ENCODE measurements around the gene SNCAIP.

SNCAIP gene

GRCh38 chr5:122400341-122400740, 88.3 kb downstream of the SNCAIP start:
- H3K9me3 ChIP-seq (ENCODE audit: control insufficient read depth, low read length): no peaks in the 10 kb centered on the region
- no peak overlapping the region for H3K4me2 ChIP-seq (ENCODE audit: low read length)
- no peak for TF ChIP-seq CTCF (IDR thresholded peaks at IDR 0.05)

GRCh38 chr5:122400938-122401337, 88.9 kb downstream of the SNCAIP start:
- no peaks in the 10 kb centered on the region for H3K79me2 ChIP-seq
- no peak for TF ChIP-seq CTCF (IDR thresholded peaks at IDR 0.05)
- H3K4me2 ChIP-seq (ENCODE audit: low read length): no peak overlapping the region
- H2AFZ ChIP-seq: no peak overlapping the region
- H3K27me3 ChIP-seq (ENCODE audit: control insufficient read depth, insufficient read depth, low read length): no peaks in the 10 kb centered on the region
- no peak overlapping the region for H3K27ac ChIP-seq
- H3K4me3 ChIP-seq (ENCODE audit: low read depth, low read length): no peak overlapping the region
- no peak overlapping the region for H3K9ac ChIP-seq
- H3K36me3 ChIP-seq (ENCODE audit: control insufficient read depth, insufficient read depth, low read length): no peaks in the 10 kb centered on the region
- no peaks in the 10 kb centered on the region for H3K9me3 ChIP-seq (ENCODE audit: control insufficient read depth, low read length)
- H3K4me1 ChIP-seq: no peaks in the 10 kb centered on the region

More at GRCh38 chr5:122400341-122400740, 88.3 kb downstream of the SNCAIP start:
- no peaks in the 10 kb centered on the region for H3K4me1 ChIP-seq
- H3K27ac ChIP-seq: no peak overlapping the region
- no peak overlapping the region for H3K4me3 ChIP-seq (ENCODE audit: low read depth, low read length)
- H2AFZ ChIP-seq: no peak overlapping the region
- H3K36me3 ChIP-seq (ENCODE audit: control insufficient read depth, insufficient read depth, low read length): no peaks in the 10 kb centered on the region
- no peaks in the 10 kb centered on the region for H3K27me3 ChIP-seq (ENCODE audit: control insufficient read depth, insufficient read depth, low read length)
- H3K9ac ChIP-seq: no peak overlapping the region
- H3K79me2 ChIP-seq: no peaks in the 10 kb centered on the region

GRCh38 chr5:122401976-122402725, 90.1 kb downstream of the SNCAIP start:
- no peaks in the 10 kb centered on the region for H3K79me2 ChIP-seq
- H3K4me2 ChIP-seq (ENCODE audit: low read length): no peak overlapping the region
- no peaks in the 10 kb centered on the region for H3K9me3 ChIP-seq (ENCODE audit: control insufficient read depth, low read length)
- TF ChIP-seq CTCF (IDR thresholded peaks at IDR 0.05): no peak
- H2AFZ ChIP-seq: no peak overlapping the region
- H3K36me3 ChIP-seq (ENCODE audit: control insufficient read depth, insufficient read depth, low read length): no peaks in the 10 kb centered on the region
- no peaks in the 10 kb centered on the region for H3K4me1 ChIP-seq
- H3K27me3 ChIP-seq (ENCODE audit: control insufficient read depth, insufficient read depth, low read length): no peaks in the 10 kb centered on the region
- H3K4me3 ChIP-seq (ENCODE audit: low read depth, low read length): no peak overlapping the region
- no peak overlapping the region for H3K27ac ChIP-seq
- H3K9ac ChIP-seq: no peak overlapping the region

- Histone ChIP-seq H3K4me2 (ENCODE audit: low read length) (no peak overlapping the region), H3K4me3 (ENCODE audit: low read depth, low read length) (no peak overlapping the region), H3K9ac (no peak overlapping the region), H2AFZ (no peak overlapping the region), H3K27me3 (ENCODE audit: control insufficient read depth, insufficient read depth, low read length) (no peaks in the 10 kb centered on the region), H3K36me3 (ENCODE audit: control insufficient read depth, insufficient read depth, low read length) (no peaks in the 10 kb centered on the region), H3K9me3 (ENCODE audit: control insufficient read depth, low read length) (no peaks in the 10 kb centered on the region), H3K79me2 (no peaks in the 10 kb centered on the region), H3K27ac (no peak overlapping the region), H3K4me1 (no peaks in the 10 kb centered on the region)
- no peak for TF ChIP-seq CTCF (IDR thresholded peaks at IDR 0.05)
Observed at GRCh38 chr5:122402955-122403685, 91.1 kb downstream of the SNCAIP start.

Measured in parathyroid adenoma (tissue), 2 donors.